CD4-positive, alpha-beta memory T cell (primary cell): Measurements from ENCODE around the gene ELP5. TPM values are rescaled to one million over a fixed set of nuclear protein-coding genes. Genes with fewer than 3 reads are reported as not detected.

Source experiments
- CTCF ChIA-PET: fragments of 350-600 bp; sonication (Branson Sonifier 250); formaldehyde crosslinking; loops from one replicate; lab custom pipeline; 2021; ENCODE audit warnings: inconsistent platforms; ENCODE audit not compliant: partially characterized antibody; lab: Charles Lee
- POLR2A ChIA-PET: fragments of 350-600 bp; sonication (Branson Sonifier 250); formaldehyde crosslinking; loops from one replicate; lab custom pipeline; 2021; ENCODE audit not compliant: partially characterized antibody; lab: Charles Lee
- DNase-seq, 5 donors: peaks; one replicate each; pipeline versions ENCODE4 v3.0.0 to v3.0.0-alpha.2; 2020 to 2022; ENCODE audit warnings: mixed read lengths in 1 of 5
- H3K27ac ChIP-seq: one replicate; pipeline ENCODE4 v1.7.0; 2013; ENCODE audit warnings: low read depth, low read length
- H3K27me3 ChIP-seq: 2 replicates; pipeline ENCODE4 v1.7.0; 2013; ENCODE audit warnings: mild to moderate bottlenecking, low read length, moderate library complexity; ENCODE audit not compliant: insufficient read depth
- H3K36me3 ChIP-seq: 2 replicates; pipeline ENCODE4 v1.7.0; 2013; ENCODE audit warnings: mild to moderate bottlenecking, low read length, moderate library complexity; ENCODE audit not compliant: insufficient read depth
- H3K4me1 ChIP-seq: 2 replicates; pipeline ENCODE4 v1.7.0; 2013; ENCODE audit warnings: mild to moderate bottlenecking, low read length, moderate library complexity; ENCODE audit not compliant: insufficient read depth
- H3K4me3 ChIP-seq, 2 donors: one replicate each; pipeline ENCODE4 v1.7.0; 2013; ENCODE audit warnings: low read length in 2 of 2, mild to moderate bottlenecking in 1 of 2
- H3K9me3 ChIP-seq, 2 donors: one replicate each; pipeline ENCODE4 v1.7.0; 2013; ENCODE audit warnings: low read length in 2 of 2, control low read depth in 1 of 2; ENCODE audit not compliant: control insufficient read depth in 1 of 2
- H3K27ac Mint-ChIP-seq, 7 donors: one replicate each; pipeline ENCODE4 v1.8.0; 2020 to 2021; ENCODE audit warnings: mixed read lengths in 7 of 7, mild to moderate bottlenecking in 6 of 7, inconsistent platforms in 3 of 7, moderate library complexity in 3 of 7
- H3K27me3 Mint-ChIP-seq, 2 donors: one replicate each; pipeline ENCODE4 v1.8.0; 2020 to 2021; ENCODE audit warnings: mixed read lengths in 2 of 2
- H3K36me3 Mint-ChIP-seq, 2 donors: one replicate each; pipeline ENCODE4 v1.8.0; 2020 to 2021; ENCODE audit warnings: mixed read lengths in 2 of 2, inconsistent platforms in 1 of 2, mild to moderate bottlenecking in 1 of 2
- H3K4me1 Mint-ChIP-seq, 4 donors: one replicate each; pipeline ENCODE4 v1.8.0; 2020 to 2021; ENCODE audit warnings: mixed read lengths in 4 of 4, mild to moderate bottlenecking in 1 of 4
- H3K4me3 Mint-ChIP-seq, 8 donors: one replicate each; pipeline ENCODE4 v1.8.0; 2020 to 2021; ENCODE audit warnings: mixed read lengths in 8 of 8, mild to moderate bottlenecking in 7 of 8, moderate library complexity in 6 of 8, inconsistent platforms in 3 of 8
- H3K9me3 Mint-ChIP-seq, 8 donors: one replicate each; pipeline ENCODE4 v1.8.0; 2020 to 2021; ENCODE audit warnings: mixed read lengths in 8 of 8, mild to moderate bottlenecking in 5 of 8, inconsistent platforms in 3 of 8, moderate library complexity in 1 of 8
- intact Hi-C: fragments of 100-400 bp; cut with micrococcal nuclease; formaldehyde crosslinking; loops from one replicate; pipeline ENCODE4 v1.15.1; 2023
- polyA plus RNA-seq, 2 donors: library from polyadenylated mRNA; unstranded; fragments of 300-500 nt; fragmentation: Illumina TruSeq; gene quantifications; one replicate each; pipeline ENCODE4 v1.2.3, GENCODE V29; 2021
- total RNA-seq, 2 experiments: library from RNA; stranded (reverse); gene quantifications; one replicate each; pipeline ENCODE4 v1.2.3, GENCODE V29; 2021

The ELP5 gene
- total and polyA plus RNA-seq, 4 experiments from 2014 or later: 29.8 to 71.3 (median 49.4) TPM

DNA sequence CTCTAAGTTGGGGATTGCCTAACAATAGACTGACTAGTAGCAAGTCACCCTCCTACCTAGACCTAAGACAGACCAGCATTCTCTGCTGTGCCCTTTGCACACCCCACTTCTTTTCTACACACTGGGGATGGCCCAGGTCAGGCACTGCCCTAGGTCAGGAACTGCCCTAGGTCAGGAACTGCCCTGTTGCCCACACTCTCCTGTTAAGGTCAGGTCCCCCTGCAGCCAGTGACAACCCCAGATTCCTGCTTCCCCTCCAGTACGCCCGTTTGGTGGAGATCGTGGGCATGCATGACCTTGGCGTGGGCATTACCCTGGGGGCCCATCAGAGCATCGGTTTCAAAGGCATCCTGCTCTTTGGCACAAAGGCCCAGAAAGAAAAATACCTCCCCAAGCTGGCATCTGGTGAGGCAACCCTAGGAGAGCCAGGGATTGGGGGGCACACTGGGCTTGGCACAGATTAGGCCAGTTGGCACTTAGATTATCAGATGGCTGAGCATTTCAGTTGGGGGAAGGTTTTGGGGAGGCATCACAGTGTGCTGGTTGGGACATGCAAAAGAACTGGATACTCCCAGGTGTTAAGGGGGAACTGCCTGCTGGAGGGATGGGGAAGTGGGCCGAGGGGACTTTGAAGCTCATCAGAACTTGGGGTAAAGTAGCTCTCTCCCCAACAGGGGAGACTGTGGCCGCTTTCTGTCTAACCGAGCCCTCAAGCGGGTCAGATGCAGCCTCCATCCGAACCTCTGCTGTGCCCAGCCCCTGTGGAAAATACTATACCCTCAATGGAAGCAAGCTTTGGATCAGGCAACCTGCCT lies 30.5 kb upstream of the ELP5 start:
- H3K27ac Mint-ChIP-seq: peak overlapping the region; percentile 93 to 98 (median 94)
- H3K9me3 ChIP-seq: no peaks in the 10 kb centered on the region
- POLR2A ChIA-PET: interaction anchor here (0.7 to 15.3 kb wide), 13 partner anchors 14 to 173 kb away, joined by 3 to 435 read pairs (median 5); partner anchors contain the start of genes ACAP1, DVL2, GABARAP and GPS2
- intact Hi-C loops: loop anchor here (1.0 to 2.0 kb wide), 2 partner anchors 59 to 75 kb away; partner anchors contain the start of gene SLC2A4
- H3K4me1 ChIP-seq: peaks cover 40% of the 10 kb centered on the region
- CTCF ChIA-PET: interaction anchor here (0.6 to 5.9 kb wide), 13 partner anchors 11 to 176 kb away, joined by 3 to 79 read pairs (median 6); partner anchors contain the start of genes ACAP1, DVL2, GABARAP and PHF23
- peak overlapping the region in 7 of 8 donors; percentile 11 to 98 (median 92) for H3K4me3 Mint-ChIP-seq
- H3K36me3 ChIP-seq: peaks cover 26% of the 10 kb centered on the region
- no peaks in the 10 kb centered on the region for H3K27me3 Mint-ChIP-seq
- no peaks in the 10 kb centered on the region for H3K9me3 Mint-ChIP-seq
- H3K36me3 Mint-ChIP-seq: peaks cover 6 to 42% of the 10 kb centered on the region in 2 donors
- H3K27me3 ChIP-seq: no peaks in the 10 kb centered on the region
- no peak overlapping the region for H3K4me3 ChIP-seq
- H3K4me1 Mint-ChIP-seq: peaks cover 20 to 48% (median 33%) of the 10 kb centered on the region in 4 donors
- H3K27ac ChIP-seq: peak overlapping the region; percentile 80
- peak in 1 of 5 donors; percentile 28 for DNase-seq

DNA sequence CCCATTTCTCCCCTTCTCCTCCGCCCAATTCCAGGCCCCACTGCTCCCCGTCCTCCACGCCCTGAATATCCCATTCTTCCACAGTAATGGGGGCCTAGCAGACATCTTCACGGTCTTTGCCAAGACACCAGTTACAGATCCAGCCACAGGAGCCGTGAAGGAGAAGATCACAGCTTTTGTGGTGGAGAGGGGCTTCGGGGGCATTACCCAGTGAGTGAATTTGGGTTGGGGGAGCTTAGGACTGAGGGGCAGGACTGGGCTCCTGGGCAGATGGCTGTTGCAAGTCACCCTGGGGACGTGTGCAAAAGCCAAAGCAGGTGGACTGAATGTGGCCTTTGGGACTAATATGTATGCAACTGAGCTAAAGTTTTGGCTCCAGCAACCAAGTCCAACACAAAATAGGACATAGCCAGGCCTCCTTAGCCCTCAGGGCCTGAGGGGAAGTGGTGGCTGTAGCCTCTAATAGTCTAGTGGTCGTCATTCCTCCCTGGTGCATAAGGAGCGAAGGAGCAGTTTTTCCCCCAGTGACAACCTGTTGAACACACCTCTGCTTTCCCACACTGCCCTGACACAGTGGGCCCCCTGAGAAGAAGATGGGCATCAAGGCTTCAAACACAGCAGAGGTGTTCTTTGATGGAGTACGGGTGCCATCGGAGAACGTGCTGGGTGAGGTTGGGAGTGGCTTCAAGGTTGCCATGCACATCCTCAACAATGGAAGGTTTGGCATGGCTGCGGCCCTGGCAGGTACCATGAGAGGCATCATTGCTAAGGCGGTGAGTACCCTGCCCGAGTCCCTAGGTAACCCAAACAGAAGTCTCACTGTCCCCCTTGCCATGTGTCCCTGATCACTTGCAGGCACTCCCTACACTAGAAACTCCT lies 29.7 kb upstream of the ELP5 start:
- Mint-ChIP-seq H3K4me3 (peak overlapping the region in 1 of 8 donors; percentile 17), H3K4me1 (peaks cover 19 to 43% (median 29%) of the 10 kb centered on the region in 4 donors), H3K27ac (peak overlapping the region in 4 of 7 donors; percentile 53 to 94 (median 78)), H3K9me3 (no peaks in the 10 kb centered on the region), H3K27me3 (no peaks in the 10 kb centered on the region), H3K36me3 (peaks cover 6 to 47% of the 10 kb centered on the region in 2 donors)
- POLR2A ChIA-PET: interaction anchor here (15.3 kb wide), 1 partner anchor 13 kb away, joined by 435 read pairs; the partner anchor contains the start of genes DVL2, GABARAP and PHF23
- Histone ChIP-seq H3K4me1 (peaks cover 34% of the 10 kb centered on the region), H3K27me3 (no peaks in the 10 kb centered on the region), H3K36me3 (peaks cover 34% of the 10 kb centered on the region), H3K4me3 (no peak overlapping the region), H3K9me3 (no peaks in the 10 kb centered on the region), H3K27ac (no peak overlapping the region)
- DNase-seq: peak in 1 of 5 donors; percentile 17
- intact Hi-C loops: no loop called here
- CTCF ChIA-PET: interaction anchor here (2.2 to 5.9 kb wide), 4 partner anchors 10 to 75 kb away, joined by 6 to 79 read pairs (median 28); partner anchors contain the start of gene DVL2

DNA sequence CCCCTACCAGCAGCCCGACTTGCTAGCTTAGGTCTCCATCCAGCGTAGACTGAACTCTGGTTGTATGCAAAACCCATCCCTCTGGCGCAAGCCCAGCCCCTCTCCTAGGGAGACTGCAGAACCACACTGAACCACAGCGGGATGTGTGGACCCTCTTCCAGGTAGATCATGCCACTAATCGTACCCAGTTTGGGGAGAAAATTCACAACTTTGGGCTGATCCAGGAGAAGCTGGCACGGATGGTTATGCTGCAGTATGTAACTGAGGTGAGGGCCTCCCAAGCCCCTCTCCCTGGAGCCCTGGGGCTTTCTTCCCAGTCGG lies 29.1 kb upstream of the ELP5 start:
- ChIA-PET CTCF (interaction anchor here (5.9 kb wide), 1 partner anchor 75 kb away, joined by 79 read pairs; no protein-coding TSS in a partner anchor), POLR2A (interaction anchor here (15.3 kb wide), 1 partner anchor 13 kb away, joined by 435 read pairs; the partner anchor contains the start of genes DVL2, GABARAP and PHF23)
- peaks cover 18 to 38% (median 26%) of the 10 kb centered on the region in 4 donors for H3K4me1 Mint-ChIP-seq

DNA sequence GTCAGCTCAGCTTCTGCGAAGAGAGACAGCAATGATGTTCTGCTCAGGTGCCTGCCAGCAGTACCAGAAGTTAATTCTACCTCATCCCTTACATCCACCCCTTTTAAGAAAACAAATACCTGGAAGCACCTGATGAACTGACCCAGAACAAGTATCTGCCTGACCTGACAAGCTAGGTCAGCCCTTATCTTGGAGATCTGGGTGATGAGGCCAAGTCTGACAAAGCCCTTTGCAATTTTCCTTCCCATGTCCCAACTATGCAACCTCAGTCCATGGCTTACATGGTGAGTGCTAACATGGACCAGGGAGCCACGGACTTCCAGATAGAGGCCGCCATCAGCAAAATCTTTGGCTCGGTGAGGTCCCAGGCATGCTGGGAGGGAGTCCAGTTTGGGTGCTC lies 28.6 kb upstream of the ELP5 start:
- H3K36me3 Mint-ChIP-seq: peaks cover 11 to 51% of the 10 kb centered on the region in 2 donors
- ChIA-PET POLR2A (interaction anchor here (15.3 kb wide), 1 partner anchor 12 kb away, joined by 435 read pairs; the partner anchor contains the start of genes DVL2, GABARAP and PHF23), CTCF (interaction anchor here (5.9 kb wide), 1 partner anchor 74 kb away, joined by 79 read pairs; no protein-coding TSS in a partner anchor)
- intact Hi-C loops: no loop called here
- Histone ChIP-seq H3K27me3 (no peaks in the 10 kb centered on the region), H3K4me1 (peaks cover 26% of the 10 kb centered on the region), H3K4me3 (no peak overlapping the region), H3K36me3 (peaks cover 39% of the 10 kb centered on the region), H3K27ac (no peak overlapping the region), H3K9me3 (no peaks in the 10 kb centered on the region)
- H3K27me3 Mint-ChIP-seq: no peaks in the 10 kb centered on the region
- H3K4me1 Mint-ChIP-seq: peaks cover 17 to 34% (median 25%) of the 10 kb centered on the region in 4 donors
- H3K27ac Mint-ChIP-seq: peak overlapping the region in 3 of 7 donors; percentile 6 to 50 (median 23)
- no peaks in the 10 kb centered on the region for H3K9me3 Mint-ChIP-seq
- H3K4me3 Mint-ChIP-seq: no peak overlapping the region
- peak in 1 of 5 donors; percentile 9 for DNase-seq

More for the DNA sequence above, 29.1 kb upstream of the ELP5 start:
- DNase-seq: peak in 1 of 5 donors; percentile 21
- Mint-ChIP-seq H3K36me3 (peaks cover 7 to 47% of the 10 kb centered on the region in 2 donors), H3K27me3 (no peaks in the 10 kb centered on the region), H3K9me3 (no peaks in the 10 kb centered on the region), H3K4me3 (peak overlapping the region in 1 of 8 donors; percentile 17), H3K27ac (peak overlapping the region in 2 of 7 donors; percentile 50 to 82)
- intact Hi-C loops: no loop called here
- H3K27ac ChIP-seq: no peak overlapping the region
- no peaks in the 10 kb centered on the region for H3K27me3 ChIP-seq
- H3K4me3 ChIP-seq: no peak overlapping the region
- H3K4me1 ChIP-seq: peaks cover 30% of the 10 kb centered on the region
- H3K9me3 ChIP-seq: no peaks in the 10 kb centered on the region
- H3K36me3 ChIP-seq: peaks cover 39% of the 10 kb centered on the region

DNA sequence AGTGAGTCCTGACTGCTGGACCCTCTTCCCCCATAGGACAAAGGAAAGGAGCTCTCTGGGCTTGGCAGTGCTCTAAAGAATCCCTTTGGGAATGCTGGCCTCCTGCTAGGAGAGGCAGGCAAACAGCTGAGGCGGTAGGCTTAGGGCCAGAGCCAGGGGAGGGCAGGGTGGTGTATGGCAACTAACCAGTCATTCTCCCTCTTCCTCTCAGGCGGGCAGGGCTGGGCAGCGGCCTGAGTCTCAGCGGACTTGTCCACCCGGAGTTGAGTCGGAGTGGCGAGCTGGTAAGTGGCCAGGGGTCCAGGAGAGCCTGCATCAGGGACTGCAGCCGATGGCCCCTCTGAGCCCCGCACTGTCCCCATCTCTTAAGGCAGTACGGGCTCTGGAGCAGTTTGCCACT lies 27.9 kb upstream of the ELP5 start:
- peaks cover 12 to 56% of the 10 kb centered on the region in 2 donors for H3K36me3 Mint-ChIP-seq

DNA sequence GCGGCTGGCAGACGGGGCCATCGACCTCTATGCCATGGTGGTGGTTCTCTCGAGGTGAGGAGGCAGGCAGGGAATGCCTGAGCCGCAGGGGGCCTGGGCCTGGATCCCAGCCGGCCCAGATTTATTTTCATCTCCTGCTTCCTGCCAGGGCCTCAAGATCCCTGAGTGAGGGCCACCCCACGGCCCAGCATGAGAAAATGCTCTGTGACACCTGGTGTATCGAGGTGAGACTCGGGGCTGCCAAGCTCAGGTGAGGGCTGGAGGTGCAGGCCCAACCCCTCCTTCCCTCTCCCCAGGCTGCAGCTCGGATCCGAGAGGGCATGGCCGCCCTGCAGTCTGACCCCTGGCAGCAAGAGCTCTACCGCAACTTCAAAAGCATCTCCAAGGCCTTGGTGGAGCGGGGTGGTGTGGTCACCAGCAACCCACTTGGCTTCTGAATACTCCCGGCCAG lies 27.3 kb upstream of the ELP5 start:
- Mint-ChIP-seq H3K27ac (peak overlapping the region in 1 of 7 donors; percentile 38), H3K9me3 (no peaks in the 10 kb centered on the region), H3K27me3 (no peaks in the 10 kb centered on the region), H3K4me1 (peaks cover 13 to 21% (median 15%) of the 10 kb centered on the region in 4 donors), H3K4me3 (no peak overlapping the region), H3K36me3 (peaks cover 17 to 61% of the 10 kb centered on the region in 2 donors)
- intact Hi-C loops: no loop called here
- ChIA-PET POLR2A (interaction anchor here (1.1 to 15.3 kb wide), 2 partner anchors 11 to 22 kb away, joined by 3 to 435 read pairs; partner anchors contain the start of genes DVL2, GABARAP and PHF23), CTCF (interaction anchor here (1.3 kb wide), 1 partner anchor 72 kb away, joined by 3 read pairs; no protein-coding TSS in a partner anchor)
- H3K36me3 ChIP-seq: peaks cover 49% of the 10 kb centered on the region
- no peak overlapping the region for H3K27ac ChIP-seq
- DNase-seq: no peak
- H3K27me3 ChIP-seq: no peaks in the 10 kb centered on the region
- H3K9me3 ChIP-seq: no peaks in the 10 kb centered on the region
- no peak overlapping the region for H3K4me3 ChIP-seq
- H3K4me1 ChIP-seq: peaks cover 14% of the 10 kb centered on the region

More for the DNA sequence above, 27.9 kb upstream of the ELP5 start:
- no peaks in the 10 kb centered on the region for H3K9me3 ChIP-seq
- intact Hi-C loops: no loop called here
- H3K4me1 ChIP-seq: peaks cover 19% of the 10 kb centered on the region
- H3K27me3 ChIP-seq: no peaks in the 10 kb centered on the region
- no peak overlapping the region for H3K4me3 Mint-ChIP-seq
- H3K36me3 ChIP-seq: peaks cover 44% of the 10 kb centered on the region
- ChIA-PET POLR2A (interaction anchor here (1.1 to 15.3 kb wide), 2 partner anchors 12 to 21 kb away, joined by 3 to 435 read pairs; partner anchors contain the start of genes DVL2, GABARAP and PHF23), CTCF (interaction anchor here (1.3 kb wide), 1 partner anchor 73 kb away, joined by 3 read pairs; no protein-coding TSS in a partner anchor)
- DNase-seq: peak in 1 of 5 donors; percentile 26
- peaks cover 17 to 26% (median 21%) of the 10 kb centered on the region in 4 donors for H3K4me1 Mint-ChIP-seq
- no peak overlapping the region for H3K4me3 ChIP-seq
- no peaks in the 10 kb centered on the region for H3K27me3 Mint-ChIP-seq
- H3K9me3 Mint-ChIP-seq: no peaks in the 10 kb centered on the region
- peak overlapping the region in 1 of 7 donors; percentile 68 for H3K27ac Mint-ChIP-seq
- no peak overlapping the region for H3K27ac ChIP-seq
